HG03066 (cell line): ENCODE results near the gene CTNNBL1.
"Not testable (repeated sequence)": the region's sequence is repeated elsewhere in the genome, so short reads cannot be mapped to it uniquely, and the experiment has no call there.

Source experiments
- ATAC-seq: cut with Tn5 transposase; IDR thresholded peaks from one replicate; pipeline ENCODE4 v1.9.1; 2021; ENCODE audit warnings: low read depth; ENCODE audit not compliant: unreplicated experiment

The CTNNBL1 gene

GRCh38 chr20:37848706-37849105 is 154.9 kb downstream of the CTNNBL1 start:
- no peak for ATAC-seq

- ATAC-seq = no peak
These were observed 155.3 kb downstream of the CTNNBL1 start for GRCh38 chr20:37849156-37849555.

GRCh38 chr20:37849566-37849965 is 155.7 kb downstream of the CTNNBL1 start:
- no peak for ATAC-seq

DNA sequence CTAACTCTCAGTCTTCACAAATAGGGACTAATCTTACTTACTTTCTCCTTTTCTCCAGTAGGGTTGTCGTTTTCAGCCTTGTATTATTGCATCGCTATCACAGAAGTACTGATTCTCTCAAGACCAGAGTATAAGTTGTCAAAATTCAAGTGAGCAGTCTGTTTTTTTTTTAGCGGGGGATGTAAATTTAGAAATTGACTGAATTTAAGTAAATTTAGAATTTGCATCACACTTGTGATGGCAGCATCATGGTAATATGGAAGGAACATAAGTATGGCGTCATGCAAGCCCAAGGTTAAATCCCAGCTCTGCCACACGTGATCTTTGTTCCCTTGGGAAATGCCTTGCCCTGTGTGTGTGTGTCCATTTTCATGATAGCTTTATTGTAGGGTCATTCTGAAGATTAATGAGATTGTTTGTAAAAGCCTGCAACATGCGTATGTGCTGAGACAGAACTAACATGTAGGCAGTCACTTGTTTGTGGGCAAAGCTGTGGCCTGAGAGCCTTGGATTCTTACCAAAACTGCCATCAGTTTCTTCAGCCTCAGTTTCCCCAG is 156.3 kb downstream of the CTNNBL1 start:
- ATAC-seq = no peak

GRCh38 chr20:37850724-37851355 is 157.0 kb downstream of the CTNNBL1 start:
- ATAC-seq = no peak

DNA sequence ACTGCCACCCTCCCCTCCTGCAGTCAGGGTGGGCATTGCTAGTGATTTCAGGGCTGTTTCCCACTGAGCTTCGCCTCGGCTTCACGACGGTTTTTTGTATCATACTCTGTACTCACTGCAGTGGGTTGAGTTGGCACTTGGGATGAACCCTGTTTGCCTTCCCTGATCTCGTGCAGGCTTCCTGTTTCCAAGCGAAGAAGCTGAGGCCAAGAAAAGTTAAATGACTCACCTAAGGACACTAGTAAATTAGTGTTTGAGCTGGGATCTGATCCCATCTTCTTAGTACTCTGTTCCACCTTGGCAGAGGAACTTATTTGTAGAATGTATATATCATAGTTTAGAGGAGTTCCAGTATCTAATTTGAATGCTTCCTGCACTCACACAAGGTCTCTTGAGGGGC is 158.8 kb downstream of the CTNNBL1 start:
- ATAC-seq = no peak

- ATAC-seq = peak; percentile 73
These were observed 160.1 kb downstream of the CTNNBL1 start for GRCh38 chr20:37853823-37854375.

- not testable (repeated sequence) for ATAC-seq
These were observed 162.2 kb downstream of the CTNNBL1 start for GRCh38 chr20:37856034-37856433.

DNA sequence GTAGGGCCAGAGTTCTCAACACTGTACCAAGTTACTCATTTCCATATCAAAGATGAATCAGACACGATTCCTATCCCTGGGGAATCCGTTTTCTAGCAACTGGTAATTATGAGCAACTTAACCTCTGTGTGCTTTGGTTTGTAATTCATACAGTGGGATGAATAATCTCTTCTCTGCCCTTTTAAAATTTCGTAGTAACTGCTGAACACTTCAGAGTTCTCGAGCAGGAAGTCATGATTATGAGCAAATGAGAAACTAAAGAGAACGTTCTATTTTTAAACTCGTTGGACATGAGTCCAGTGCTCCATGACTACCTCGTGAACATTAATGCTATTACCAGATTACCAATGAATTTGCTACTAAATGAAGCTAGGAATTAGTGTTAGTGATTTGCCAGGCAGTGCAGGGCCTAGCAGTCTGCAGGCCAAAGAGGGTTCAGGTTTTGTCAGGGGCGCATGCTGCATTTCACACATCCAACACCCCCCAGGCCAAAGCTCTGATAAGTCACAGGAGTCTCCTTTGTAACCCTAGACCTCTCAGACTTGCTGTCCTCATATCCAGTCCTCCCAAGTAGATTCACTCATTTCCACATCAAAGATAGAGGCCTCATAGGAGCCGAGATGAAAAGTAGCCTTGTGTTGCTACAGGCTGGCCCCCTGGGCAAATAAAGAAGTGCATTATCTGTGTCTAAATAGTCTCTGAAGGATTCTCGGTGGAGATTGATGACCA is 163.3 kb downstream of the CTNNBL1 start:
- no peak for ATAC-seq

- ATAC-seq = no peak
These were observed 165.8 kb downstream of the CTNNBL1 start for GRCh38 chr20:37859406-37860171.

GRCh38 chr20:37863289-37863688 is 169.5 kb downstream of the CTNNBL1 start:
- no peak for ATAC-seq

DNA sequence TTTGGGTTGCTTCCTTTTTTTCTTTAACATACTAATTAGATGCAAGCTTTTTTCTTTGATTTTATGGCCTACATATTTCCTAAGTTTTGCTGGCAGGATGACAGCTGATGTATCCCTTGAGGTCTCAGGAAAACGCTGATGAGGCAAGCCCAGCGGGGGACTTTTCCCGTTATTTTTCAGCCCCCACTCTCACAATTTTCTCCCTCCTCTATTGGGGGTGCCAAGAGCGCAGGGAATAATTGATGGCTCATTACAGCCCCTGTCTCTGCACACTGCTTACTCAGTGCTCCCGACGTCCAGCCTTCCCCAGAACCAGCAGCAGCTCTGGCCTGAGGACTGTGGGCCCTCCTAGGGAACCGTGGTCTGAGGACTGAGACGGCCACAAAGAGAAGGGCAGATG is 170.5 kb downstream of the CTNNBL1 start:
- ATAC-seq = no peak

GRCh38 chr20:37866051-37866450 is 172.2 kb downstream of the CTNNBL1 start:
- ATAC-seq = no peak

GRCh38 chr20:37867289-37868195 is 173.7 kb downstream of the CTNNBL1 start:
- no peak for ATAC-seq

- no peak for ATAC-seq
These were observed 175.1 kb downstream of the CTNNBL1 start for GRCh38 chr20:37868851-37869333.

GRCh38 chr20:37869334-37869861 is 175.6 kb downstream of the CTNNBL1 start:
- ATAC-seq = no peak

- no peak for ATAC-seq
These were observed 176.5 kb downstream of the CTNNBL1 start for GRCh38 chr20:37870294-37870693.

- no peak for ATAC-seq
These were observed 177.9 kb downstream of the CTNNBL1 start for GRCh38 chr20:37871751-37872150.

GRCh38 chr20:37872161-37872560 is 178.3 kb downstream of the CTNNBL1 start:
- ATAC-seq = no peak
